Bone marrow (tissue), 2 donors: ENCODE data around the gene NR3C1.

Source experiments
- DNase-seq, 2 donors: peaks; one replicate each; lab custom pipeline; 2025; lab: John Stamatoyannopoulos, UW

NR3C1 gene

GRCh38 chr5:143362664-143363227 is 40.7 kb downstream of the NR3C1 start:
- DNase-seq, result no peak

- no peak for DNase-seq
These were observed 42.0 kb downstream of the NR3C1 start for GRCh38 chr5:143361438-143361837.

GRCh38 chr5:143360755-143361154 is 42.7 kb downstream of the NR3C1 start:
- DNase-seq, result no peak

GRCh38 chr5:143359869-143360268 is 43.6 kb downstream of the NR3C1 start:
- DNase-seq, result no peak

GRCh38 chr5:143356855-143357583 is 46.5 kb downstream of the NR3C1 start:
- DNase-seq, result no peak

- peak in 1 of 2 donors; percentile 87 for DNase-seq
These were observed 47.8 kb downstream of the NR3C1 start for GRCh38 chr5:143355710-143356109.

- DNase-seq, result peak in 1 of 2 donors; percentile 44
These were observed 49.5 kb downstream of the NR3C1 start for GRCh38 chr5:143354025-143354424.

- DNase-seq, result no peak
These were observed 50.8 kb downstream of the NR3C1 start for GRCh38 chr5:143352691-143353090.

GRCh38 chr5:143350751-143351602 is 52.5 kb downstream of the NR3C1 start:
- DNase-seq, result peak in 1 of 2 donors; percentile 64

GRCh38 chr5:143350341-143350740 is 53.1 kb downstream of the NR3C1 start:
- no peak for DNase-seq

- no peak for DNase-seq
These were observed 54.3 kb downstream of the NR3C1 start for GRCh38 chr5:143349177-143349576.

GRCh38 chr5:143347698-143348344 is 55.7 kb downstream of the NR3C1 start:
- no peak for DNase-seq

GRCh38 chr5:143347046-143347445 is 56.4 kb downstream of the NR3C1 start:
- DNase-seq, result no peak

GRCh38 chr5:143345671-143346440 is 57.6 kb downstream of the NR3C1 start:
- no peak for DNase-seq

GRCh38 chr5:143343042-143343441 is 60.4 kb downstream of the NR3C1 start:
- no peak for DNase-seq

GRCh38 chr5:143342607-143343006 is 60.9 kb downstream of the NR3C1 start:
- DNase-seq, result no peak

- no peak for DNase-seq
These were observed 61.5 kb downstream of the NR3C1 start for GRCh38 chr5:143341807-143342570.

GRCh38 chr5:143340891-143341685 is 62.4 kb downstream of the NR3C1 start:
- no peak for DNase-seq

- DNase-seq, result no peak
These were observed 64.7 kb downstream of the NR3C1 start for GRCh38 chr5:143338658-143339366.
